Mesothelial cell of epicardium (in vitro differentiated cells): ENCODE measurements around the gene ZNF569. TPM values are rescaled to one million over a fixed set of nuclear protein-coding genes. Genes with fewer than 3 reads are reported as not detected.
A peak's percentile ranks its signal among the peaks of the same experiment; 100 is the strongest.

Experiments
- DNase-seq, 2 experiments: peaks; one replicate each; pipeline ENCODE4 v3.0.0; 2021; ENCODE audit warnings: low spot score in 2 of 2; ENCODE audit not compliant: unreplicated experiment in 2 of 2
- H3K27ac Mint-ChIP-seq: 2 replicates; pipeline ENCODE4 v1.8.0; 2021; ENCODE audit warnings: mixed read lengths
- H3K27me3 Mint-ChIP-seq: 2 replicates; pipeline ENCODE4 v1.8.0; 2021; ENCODE audit warnings: low read depth, mixed read lengths
- H3K36me3 Mint-ChIP-seq: 2 replicates; pipeline ENCODE4 v1.8.0; 2021; ENCODE audit warnings: mixed read lengths
- H3K4me1 Mint-ChIP-seq: 2 replicates; pipeline ENCODE4 v1.8.0; 2021; ENCODE audit warnings: mixed read lengths
- H3K4me3 Mint-ChIP-seq: 2 replicates; pipeline ENCODE4 v1.8.0; 2021; ENCODE audit warnings: mild to moderate bottlenecking, moderate library complexity, mixed read lengths
- H3K9me3 Mint-ChIP-seq: 2 replicates; pipeline ENCODE4 v1.8.0; 2021; ENCODE audit warnings: mixed read lengths
- total RNA-seq: library from RNA; stranded (reverse); gene quantifications from 3 replicates; pipeline ENCODE4 v1.2.1, GENCODE V29; 2021
- TF ChIP-seq, protein P1 (sequence below): fragments of 200-600 bp; sonication (generic); IDR thresholded peaks from one replicate; pipeline ENCODE4 v1.5.0; 2021; ENCODE audit warnings: antibody characterized with exemption; ENCODE audit not compliant: unreplicated experiment

The ZNF569 gene
- total RNA-seq, result 5.4 to 5.8 TPM (median 5.5 TPM) in 3 replicates

DNA sequence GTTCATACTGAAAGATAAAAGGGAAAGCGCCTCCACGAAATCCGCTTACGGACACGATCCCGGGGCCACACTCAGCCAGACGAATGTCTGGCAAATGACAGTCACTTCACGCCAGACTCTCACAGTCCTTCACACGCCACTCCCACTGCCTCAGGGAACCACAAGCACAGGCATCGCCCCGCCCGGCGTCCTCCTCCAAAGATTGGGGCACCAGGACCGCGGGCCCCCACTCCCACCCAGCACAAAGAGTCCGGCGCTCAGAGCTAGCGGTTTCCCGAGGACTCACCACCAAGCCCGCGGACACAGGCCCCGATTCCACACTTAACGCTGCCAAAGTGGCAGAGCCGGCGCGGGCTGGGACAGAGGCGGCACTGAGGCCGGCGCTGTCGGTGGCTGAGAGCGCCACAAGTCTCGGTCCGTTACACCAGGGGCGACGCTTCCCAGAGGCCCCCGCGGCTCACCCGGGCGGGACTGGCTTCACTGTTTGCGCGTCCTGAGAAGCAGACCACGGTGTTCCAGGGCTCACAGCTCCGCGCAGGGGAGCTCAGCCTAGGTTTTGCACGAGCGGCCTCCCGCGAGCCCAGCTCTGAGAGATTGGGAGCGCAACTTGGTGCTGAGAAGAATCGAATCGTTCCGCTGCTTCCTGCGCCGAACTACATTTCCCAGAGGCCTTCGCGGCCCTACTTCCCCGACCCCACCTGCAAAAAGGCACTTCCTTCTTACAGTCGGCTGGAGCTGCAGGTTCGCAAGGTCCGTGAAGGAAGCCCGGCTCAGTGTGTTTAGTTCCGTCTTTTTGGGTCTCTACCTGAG is at the start of gene ZNF569:
Gene ZNF569, minus strand, starts transcription at position 647 of the 810 bp plus-strand sequence. CDS start 22,523 bp downstream, outside the sequence.
- DNase-seq, result peak; percentile 75 to 86
- peaks cover 20% of the 10 kb centered on the region for H3K36me3 Mint-ChIP-seq
- H3K27me3 Mint-ChIP-seq, result no peaks in the 10 kb centered on the region
- peak within 1 kb of the TSS; percentile 94 for H3K4me3 Mint-ChIP-seq
- TF ChIP-seq, protein P1, sequence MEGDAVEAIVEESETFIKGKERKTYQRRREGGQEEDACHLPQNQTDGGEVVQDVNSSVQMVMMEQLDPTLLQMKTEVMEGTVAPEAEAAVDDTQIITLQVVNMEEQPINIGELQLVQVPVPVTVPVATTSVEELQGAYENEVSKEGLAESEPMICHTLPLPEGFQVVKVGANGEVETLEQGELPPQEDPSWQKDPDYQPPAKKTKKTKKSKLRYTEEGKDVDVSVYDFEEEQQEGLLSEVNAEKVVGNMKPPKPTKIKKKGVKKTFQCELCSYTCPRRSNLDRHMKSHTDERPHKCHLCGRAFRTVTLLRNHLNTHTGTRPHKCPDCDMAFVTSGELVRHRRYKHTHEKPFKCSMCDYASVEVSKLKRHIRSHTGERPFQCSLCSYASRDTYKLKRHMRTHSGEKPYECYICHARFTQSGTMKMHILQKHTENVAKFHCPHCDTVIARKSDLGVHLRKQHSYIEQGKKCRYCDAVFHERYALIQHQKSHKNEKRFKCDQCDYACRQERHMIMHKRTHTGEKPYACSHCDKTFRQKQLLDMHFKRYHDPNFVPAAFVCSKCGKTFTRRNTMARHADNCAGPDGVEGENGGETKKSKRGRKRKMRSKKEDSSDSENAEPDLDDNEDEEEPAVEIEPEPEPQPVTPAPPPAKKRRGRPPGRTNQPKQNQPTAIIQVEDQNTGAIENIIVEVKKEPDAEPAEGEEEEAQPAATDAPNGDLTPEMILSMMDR, result no peak
- peaks cover 25% of the 10 kb centered on the region for H3K4me1 Mint-ChIP-seq
- H3K27ac Mint-ChIP-seq, result peak within 1 kb of the TSS; percentile 98
- H3K9me3 Mint-ChIP-seq, result peaks cover 13% of the 10 kb centered on the region

GRCh38 chr19:37513397-37513796 is 46.2 kb upstream of the ZNF569 start:
- peaks cover 62% of the 10 kb centered on the region for H3K36me3 Mint-ChIP-seq
- no peaks in the 10 kb centered on the region for H3K4me1 Mint-ChIP-seq
- H3K27me3 Mint-ChIP-seq, result no peaks in the 10 kb centered on the region
- peaks cover 25% of the 10 kb centered on the region for H3K9me3 Mint-ChIP-seq
- no peak overlapping the region for H3K4me3 Mint-ChIP-seq
- no peak for DNase-seq
- no peak overlapping the region for H3K27ac Mint-ChIP-seq
- TF ChIP-seq, protein P1, result no peak

DNA sequence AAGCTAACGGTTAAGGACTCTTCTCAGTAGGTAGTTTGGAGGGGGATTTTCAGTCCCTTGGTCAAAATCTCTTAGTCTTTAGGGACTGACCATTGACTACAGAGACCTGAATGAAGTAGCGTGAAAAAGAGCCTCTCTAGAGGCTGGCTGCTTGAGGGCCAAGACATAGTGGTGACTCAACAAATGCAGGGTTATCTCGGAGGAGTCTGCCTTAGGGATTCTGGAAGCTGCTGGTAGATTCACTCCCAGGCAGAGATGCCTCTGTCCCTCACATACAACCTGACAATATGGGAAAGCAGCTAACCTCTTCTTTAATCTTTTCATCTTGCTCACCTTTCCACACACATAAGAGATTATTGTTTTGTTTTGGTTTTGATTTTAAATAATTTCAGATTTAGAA is 44.6 kb upstream of the ZNF569 start:
- DNase-seq, result no peak
- H3K9me3 Mint-ChIP-seq, result peaks cover 20% of the 10 kb centered on the region
- H3K36me3 Mint-ChIP-seq, result peaks cover 50% of the 10 kb centered on the region
- no peak overlapping the region for H3K4me3 Mint-ChIP-seq
- no peak overlapping the region for H3K27ac Mint-ChIP-seq
- TF ChIP-seq, protein P1, result no peak
- no peaks in the 10 kb centered on the region for H3K27me3 Mint-ChIP-seq
- H3K4me1 Mint-ChIP-seq, result no peaks in the 10 kb centered on the region

DNA sequence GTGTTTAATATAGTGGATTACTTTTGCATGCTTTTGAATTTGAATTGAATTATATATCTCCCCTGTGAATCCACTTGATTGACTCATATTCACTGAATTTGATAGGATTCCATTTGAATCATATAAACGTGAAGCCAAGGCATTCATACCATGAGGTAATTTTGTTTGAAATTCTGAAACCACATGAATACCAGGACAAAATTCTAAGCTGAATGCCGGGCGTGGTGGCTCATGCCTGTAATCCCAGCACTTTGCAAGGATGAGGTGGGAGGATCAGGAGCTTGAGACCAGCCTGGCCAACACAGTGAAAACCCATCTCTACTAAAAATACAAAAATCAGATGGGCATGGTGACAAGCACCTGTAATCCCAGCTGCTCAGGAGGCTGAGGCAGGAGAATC is 43.9 kb upstream of the ZNF569 start:
- peaks cover 20% of the 10 kb centered on the region for H3K9me3 Mint-ChIP-seq
- no peak overlapping the region for H3K27ac Mint-ChIP-seq
- H3K36me3 Mint-ChIP-seq, result peaks cover 47% of the 10 kb centered on the region
- TF ChIP-seq, protein P1, result no peak
- H3K4me1 Mint-ChIP-seq, result no peaks in the 10 kb centered on the region
- H3K4me3 Mint-ChIP-seq, result no peak overlapping the region
- DNase-seq, result no peak
- H3K27me3 Mint-ChIP-seq, result no peaks in the 10 kb centered on the region

DNA sequence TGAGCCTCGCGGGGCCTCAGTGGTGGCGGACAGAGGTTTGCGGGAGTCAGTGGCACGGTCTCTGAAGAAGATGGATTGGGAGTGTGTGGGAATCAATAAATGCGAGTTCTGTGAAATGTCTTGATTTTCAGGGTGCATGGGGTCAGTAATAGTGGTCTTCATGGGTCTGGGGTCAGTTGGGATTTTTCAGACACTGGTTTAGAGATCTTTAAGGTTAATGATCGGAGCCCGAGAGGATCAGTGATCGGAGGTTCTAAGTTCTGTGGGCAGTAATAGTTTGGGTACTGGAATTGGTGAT is 39.9 kb upstream of the ZNF569 start:
- no peak for DNase-seq
- TF ChIP-seq, protein P1, result no peak
- peaks cover 18% of the 10 kb centered on the region for H3K9me3 Mint-ChIP-seq
- H3K4me1 Mint-ChIP-seq, result no peaks in the 10 kb centered on the region
- no peak overlapping the region for H3K27ac Mint-ChIP-seq
- H3K36me3 Mint-ChIP-seq, result peaks cover 32% of the 10 kb centered on the region
- H3K27me3 Mint-ChIP-seq, result no peaks in the 10 kb centered on the region
- H3K4me3 Mint-ChIP-seq, result no peak overlapping the region
